Measurements from ENCODE around the gene PLEKHA1.

The PLEKHA1 gene

GRCh38 chr10:122461729-122462532 is 87.4 kb downstream of the PLEKHA1 start:
- DNase-seq (ENCODE audit: low read depth in 3 of 3): no peak

- DNase-seq (ENCODE audit: low read depth in 3 of 3): no peak
Observed at GRCh38 chr10:122462533-122463465, 88.3 kb downstream of the PLEKHA1 start.

- DNase-seq (ENCODE audit: low read depth in 3 of 3): no peak
Observed at GRCh38 chr10:122463466-122464249, 89.2 kb downstream of the PLEKHA1 start.

GRCh38 chr10:122464250-122464510 is 89.7 kb downstream of the PLEKHA1 start:
- DNase-seq (ENCODE audit: low read depth in 3 of 3): no peak

- no peak for DNase-seq (ENCODE audit: low read depth in 3 of 3)
Observed at GRCh38 chr10:122464586-122464985, 90.1 kb downstream of the PLEKHA1 start.

- DNase-seq (ENCODE audit: low read depth in 3 of 3): no peak
Observed at GRCh38 chr10:122465401-122466040, 91.0 kb downstream of the PLEKHA1 start.

GRCh38 chr10:122466951-122467381 is 92.5 kb downstream of the PLEKHA1 start:
- DNase-seq (ENCODE audit: low read depth in 3 of 3): no peak

GRCh38 chr10:122467701-122468100 is 93.2 kb downstream of the PLEKHA1 start:
- no peak for DNase-seq (ENCODE audit: low read depth in 3 of 3)

GRCh38 chr10:122468307-122468925 is 93.9 kb downstream of the PLEKHA1 start:
- no peak for DNase-seq (ENCODE audit: low read depth in 3 of 3)

- DNase-seq (ENCODE audit: low read depth in 3 of 3): no peak
Observed at GRCh38 chr10:122468926-122469781, 94.6 kb downstream of the PLEKHA1 start.

GRCh38 chr10:122469848-122470247 is 95.3 kb downstream of the PLEKHA1 start:
- no peak for DNase-seq (ENCODE audit: low read depth in 3 of 3)

- no peak for DNase-seq (ENCODE audit: low read depth in 3 of 3)
Observed at GRCh38 chr10:122471531-122472177, 97.1 kb downstream of the PLEKHA1 start.

GRCh38 chr10:122473116-122473515 is 98.6 kb downstream of the PLEKHA1 start:
- no peak for DNase-seq (ENCODE audit: low read depth in 3 of 3)

- DNase-seq (ENCODE audit: low read depth in 3 of 3): no peak
Observed at GRCh38 chr10:122474131-122474818, 99.8 kb downstream of the PLEKHA1 start.

- DNase-seq (ENCODE audit: low read depth in 3 of 3): no peak
Observed at GRCh38 chr10:122475100-122475499, 100.6 kb downstream of the PLEKHA1 start.

GRCh38 chr10:122475591-122476332 is 101.3 kb downstream of the PLEKHA1 start:
- DNase-seq (ENCODE audit: low read depth in 3 of 3): no peak

GRCh38 chr10:122476333-122476695 is 101.8 kb downstream of the PLEKHA1 start:
- DNase-seq (ENCODE audit: low read depth in 3 of 3): no peak

- no peak for DNase-seq (ENCODE audit: low read depth in 3 of 3)
Observed at GRCh38 chr10:122477436-122477835, 102.9 kb downstream of the PLEKHA1 start.

Data from stimulated activated CD4-positive, alpha-beta T cell treated with anti-CD3 and anti-CD28 coated beads, TNF-alpha, amount 100 ng/mL, for 4 hours (primary cell).